ENCODE data around the gene NUP93. TPM values are rescaled to one million over a fixed set of nuclear protein-coding genes. Genes with fewer than 3 reads are reported as not detected.

NUP93 gene
- total and polyA plus RNA-seq, 2 experiments from 2014 or later = 139 to 187 TPM

DNA sequence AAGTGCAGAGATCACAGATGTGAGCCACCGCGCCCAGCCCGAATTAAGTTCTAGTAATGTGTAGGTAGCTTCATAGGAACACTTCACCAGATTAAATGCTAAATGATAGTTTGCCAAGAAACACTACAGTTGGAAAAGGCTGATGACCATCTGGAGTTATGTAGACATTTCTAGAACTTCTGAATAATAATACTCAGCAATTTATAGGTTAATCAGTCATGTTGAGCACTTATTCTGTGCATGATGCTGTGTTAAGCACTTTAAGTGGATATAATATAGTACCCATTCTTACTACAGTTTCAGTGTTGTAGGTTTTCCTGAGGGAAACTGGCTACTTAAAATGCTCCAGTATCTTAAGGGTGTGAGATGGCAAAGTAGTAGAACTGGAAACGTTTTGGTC, 45.2 kb downstream of the NUP93 start:
- DNase-seq (ENCODE audit: low spot score) (no peak), ATAC-seq (no peak)
- Mint-ChIP-seq H3K36me3 (ENCODE audit: low read depth) (no peaks in the 10 kb centered on the region), H3K4me1 (peaks cover 56% of the 10 kb centered on the region), H3K27ac (no peak overlapping the region; the same call in 1 of the 2 replicates), H3K27me3 (ENCODE audit: insufficient read depth, low read depth, poor library complexity) (peaks cover 2% of the 10 kb centered on the region), H3K9me3 (no peaks in the 10 kb centered on the region), H3K4me3 (no peak overlapping the region)
- Histone ChIP-seq H3K27me3 (ENCODE audit: insufficient read depth) (no peaks in the 10 kb centered on the region), H3K4me2 (0 out of 2 replicates have a peak overlapping the region, but pooled peaks have one; percentile 2), H3K36me3 (ENCODE audit: insufficient read depth) (no peaks in the 10 kb centered on the region), H3K4me1 (ENCODE audit: insufficient read depth) (peaks cover 22% of the 10 kb centered on the region), H3K9me2 (ENCODE audit: insufficient read depth) (no peaks in the 10 kb centered on the region), H3K79me2 (replicated peaks; ENCODE audit: insufficient read depth) (peaks cover 83% of the 10 kb centered on the region), H4K20me1 (replicated peaks; ENCODE audit: insufficient read depth) (peaks cover 9% of the 10 kb centered on the region; the same call in 1 of the 2 replicates), H3K27ac (ENCODE audit: low read depth) (no peak overlapping the region), H2AFZ (no peak overlapping the region), H3K4me3 (no peak overlapping the region), H3F3A (replicated peaks; ENCODE audit: low read depth) (no peaks in the 10 kb centered on the region)
- no peak for TF ChIP-seq JUNB (IDR thresholded peaks at IDR 0.05; ENCODE audit: unreplicated experiment)
- no peak for TF ChIP-seq EZH2 (IDR thresholded peaks at IDR 0.05; ENCODE audit: low read depth, unreplicated experiment)
- TF ChIP-seq, protein P1, sequence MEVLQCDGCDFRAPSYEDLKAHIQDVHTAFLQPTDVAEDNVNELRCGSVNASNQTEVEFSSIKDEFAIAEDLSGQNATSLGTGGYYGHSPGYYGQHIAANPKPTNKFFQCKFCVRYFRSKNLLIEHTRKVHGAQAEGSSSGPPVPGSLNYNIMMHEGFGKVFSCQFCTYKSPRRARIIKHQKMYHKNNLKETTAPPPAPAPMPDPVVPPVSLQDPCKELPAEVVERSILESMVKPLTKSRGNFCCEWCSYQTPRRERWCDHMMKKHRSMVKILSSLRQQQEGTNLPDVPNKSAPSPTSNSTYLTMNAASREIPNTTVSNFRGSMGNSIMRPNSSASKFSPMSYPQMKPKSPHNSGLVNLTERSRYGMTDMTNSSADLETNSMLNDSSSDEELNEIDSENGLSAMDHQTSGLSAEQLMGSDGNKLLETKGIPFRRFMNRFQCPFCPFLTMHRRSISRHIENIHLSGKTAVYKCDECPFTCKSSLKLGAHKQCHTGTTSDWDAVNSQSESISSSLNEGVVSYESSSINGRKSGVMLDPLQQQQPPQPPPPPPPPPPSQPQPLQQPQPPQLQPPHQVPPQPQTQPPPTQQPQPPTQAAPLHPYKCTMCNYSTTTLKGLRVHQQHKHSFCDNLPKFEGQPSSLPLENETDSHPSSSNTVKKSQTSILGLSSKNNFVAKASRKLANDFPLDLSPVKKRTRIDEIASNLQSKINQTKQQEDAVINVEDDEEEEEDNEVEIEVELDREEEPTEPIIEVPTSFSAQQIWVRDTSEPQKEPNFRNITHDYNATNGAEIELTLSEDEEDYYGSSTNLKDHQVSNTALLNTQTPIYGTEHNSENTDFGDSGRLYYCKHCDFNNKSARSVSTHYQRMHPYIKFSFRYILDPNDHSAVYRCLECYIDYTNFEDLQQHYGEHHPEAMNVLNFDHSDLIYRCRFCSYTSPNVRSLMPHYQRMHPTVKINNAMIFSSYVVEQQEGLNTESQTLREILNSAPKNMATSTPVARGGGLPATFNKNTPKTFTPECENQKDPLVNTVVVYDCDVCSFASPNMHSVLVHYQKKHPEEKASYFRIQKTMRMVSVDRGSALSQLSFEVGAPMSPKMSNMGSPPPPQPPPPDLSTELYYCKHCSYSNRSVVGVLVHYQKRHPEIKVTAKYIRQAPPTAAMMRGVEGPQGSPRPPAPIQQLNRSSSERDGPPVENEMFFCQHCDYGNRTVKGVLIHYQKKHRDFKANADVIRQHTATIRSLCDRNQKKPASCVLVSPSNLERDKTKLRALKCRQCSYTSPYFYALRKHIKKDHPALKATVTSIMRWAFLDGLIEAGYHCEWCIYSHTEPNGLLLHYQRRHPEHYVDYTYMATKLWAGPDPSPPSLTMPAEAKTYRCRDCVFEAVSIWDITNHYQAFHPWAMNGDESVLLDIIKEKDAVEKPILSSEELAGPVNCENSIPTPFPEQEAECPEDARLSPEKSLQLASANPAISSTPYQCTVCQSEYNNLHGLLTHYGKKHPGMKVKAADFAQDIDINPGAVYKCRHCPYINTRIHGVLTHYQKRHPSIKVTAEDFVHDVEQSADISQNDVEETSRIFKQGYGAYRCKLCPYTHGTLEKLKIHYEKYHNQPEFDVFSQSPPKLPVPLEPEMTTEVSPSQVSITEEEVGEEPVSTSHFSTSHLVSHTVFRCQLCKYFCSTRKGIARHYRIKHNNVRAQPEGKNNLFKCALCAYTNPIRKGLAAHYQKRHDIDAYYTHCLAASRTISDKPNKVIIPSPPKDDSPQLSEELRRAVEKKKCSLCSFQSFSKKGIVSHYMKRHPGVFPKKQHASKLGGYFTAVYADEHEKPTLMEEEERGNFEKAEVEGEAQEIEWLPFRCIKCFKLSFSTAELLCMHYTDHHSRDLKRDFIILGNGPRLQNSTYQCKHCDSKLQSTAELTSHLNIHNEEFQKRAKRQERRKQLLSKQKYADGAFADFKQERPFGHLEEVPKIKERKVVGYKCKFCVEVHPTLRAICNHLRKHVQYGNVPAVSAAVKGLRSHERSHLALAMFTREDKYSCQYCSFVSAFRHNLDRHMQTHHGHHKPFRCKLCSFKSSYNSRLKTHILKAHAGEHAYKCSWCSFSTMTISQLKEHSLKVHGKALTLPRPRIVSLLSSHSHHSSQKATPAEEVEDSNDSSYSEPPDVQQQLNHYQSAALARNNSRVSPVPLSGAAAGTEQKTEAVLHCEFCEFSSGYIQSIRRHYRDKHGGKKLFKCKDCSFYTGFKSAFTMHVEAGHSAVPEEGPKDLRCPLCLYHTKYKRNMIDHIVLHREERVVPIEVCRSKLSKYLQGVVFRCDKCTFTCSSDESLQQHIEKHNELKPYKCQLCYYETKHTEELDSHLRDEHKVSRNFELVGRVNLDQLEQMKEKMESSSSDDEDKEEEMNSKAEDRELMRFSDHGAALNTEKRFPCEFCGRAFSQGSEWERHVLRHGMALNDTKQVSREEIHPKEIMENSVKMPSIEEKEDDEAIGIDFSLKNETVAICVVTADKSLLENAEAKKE (CRISPR knock-in tag; IDR thresholded peaks at IDR 0.05) = no peak
- TF ChIP-seq, protein P2, sequence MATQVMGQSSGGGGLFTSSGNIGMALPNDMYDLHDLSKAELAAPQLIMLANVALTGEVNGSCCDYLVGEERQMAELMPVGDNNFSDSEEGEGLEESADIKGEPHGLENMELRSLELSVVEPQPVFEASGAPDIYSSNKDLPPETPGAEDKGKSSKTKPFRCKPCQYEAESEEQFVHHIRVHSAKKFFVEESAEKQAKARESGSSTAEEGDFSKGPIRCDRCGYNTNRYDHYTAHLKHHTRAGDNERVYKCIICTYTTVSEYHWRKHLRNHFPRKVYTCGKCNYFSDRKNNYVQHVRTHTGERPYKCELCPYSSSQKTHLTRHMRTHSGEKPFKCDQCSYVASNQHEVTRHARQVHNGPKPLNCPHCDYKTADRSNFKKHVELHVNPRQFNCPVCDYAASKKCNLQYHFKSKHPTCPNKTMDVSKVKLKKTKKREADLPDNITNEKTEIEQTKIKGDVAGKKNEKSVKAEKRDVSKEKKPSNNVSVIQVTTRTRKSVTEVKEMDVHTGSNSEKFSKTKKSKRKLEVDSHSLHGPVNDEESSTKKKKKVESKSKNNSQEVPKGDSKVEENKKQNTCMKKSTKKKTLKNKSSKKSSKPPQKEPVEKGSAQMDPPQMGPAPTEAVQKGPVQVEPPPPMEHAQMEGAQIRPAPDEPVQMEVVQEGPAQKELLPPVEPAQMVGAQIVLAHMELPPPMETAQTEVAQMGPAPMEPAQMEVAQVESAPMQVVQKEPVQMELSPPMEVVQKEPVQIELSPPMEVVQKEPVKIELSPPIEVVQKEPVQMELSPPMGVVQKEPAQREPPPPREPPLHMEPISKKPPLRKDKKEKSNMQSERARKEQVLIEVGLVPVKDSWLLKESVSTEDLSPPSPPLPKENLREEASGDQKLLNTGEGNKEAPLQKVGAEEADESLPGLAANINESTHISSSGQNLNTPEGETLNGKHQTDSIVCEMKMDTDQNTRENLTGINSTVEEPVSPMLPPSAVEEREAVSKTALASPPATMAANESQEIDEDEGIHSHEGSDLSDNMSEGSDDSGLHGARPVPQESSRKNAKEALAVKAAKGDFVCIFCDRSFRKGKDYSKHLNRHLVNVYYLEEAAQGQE (IDR thresholded peaks at IDR 0.05; ENCODE audit: unreplicated experiment) = no peak
- no peak for TF ChIP-seq ZNF114 (CRISPR knock-in tag; IDR thresholded peaks at IDR 0.05)
- TF ChIP-seq EZH2phosphoT487 (IDR thresholded peaks at IDR 0.05; ENCODE audit: unreplicated experiment) = no peak
- TF ChIP-seq, protein P3, sequence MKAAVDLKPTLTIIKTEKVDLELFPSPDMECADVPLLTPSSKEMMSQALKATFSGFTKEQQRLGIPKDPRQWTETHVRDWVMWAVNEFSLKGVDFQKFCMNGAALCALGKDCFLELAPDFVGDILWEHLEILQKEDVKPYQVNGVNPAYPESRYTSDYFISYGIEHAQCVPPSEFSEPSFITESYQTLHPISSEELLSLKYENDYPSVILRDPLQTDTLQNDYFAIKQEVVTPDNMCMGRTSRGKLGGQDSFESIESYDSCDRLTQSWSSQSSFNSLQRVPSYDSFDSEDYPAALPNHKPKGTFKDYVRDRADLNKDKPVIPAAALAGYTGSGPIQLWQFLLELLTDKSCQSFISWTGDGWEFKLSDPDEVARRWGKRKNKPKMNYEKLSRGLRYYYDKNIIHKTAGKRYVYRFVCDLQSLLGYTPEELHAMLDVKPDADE (IDR thresholded peaks at IDR 0.05) = no peak
- TF ChIP-seq CREB1 (CRISPR knock-in tag; IDR thresholded peaks at IDR 0.05; ENCODE audit: low read depth) = no peak
- no peak for TF ChIP-seq POLR2AphosphoS5 (IDR thresholded peaks at IDR 0.05; ENCODE audit: low read depth)
- TF ChIP-seq, protein P4, sequence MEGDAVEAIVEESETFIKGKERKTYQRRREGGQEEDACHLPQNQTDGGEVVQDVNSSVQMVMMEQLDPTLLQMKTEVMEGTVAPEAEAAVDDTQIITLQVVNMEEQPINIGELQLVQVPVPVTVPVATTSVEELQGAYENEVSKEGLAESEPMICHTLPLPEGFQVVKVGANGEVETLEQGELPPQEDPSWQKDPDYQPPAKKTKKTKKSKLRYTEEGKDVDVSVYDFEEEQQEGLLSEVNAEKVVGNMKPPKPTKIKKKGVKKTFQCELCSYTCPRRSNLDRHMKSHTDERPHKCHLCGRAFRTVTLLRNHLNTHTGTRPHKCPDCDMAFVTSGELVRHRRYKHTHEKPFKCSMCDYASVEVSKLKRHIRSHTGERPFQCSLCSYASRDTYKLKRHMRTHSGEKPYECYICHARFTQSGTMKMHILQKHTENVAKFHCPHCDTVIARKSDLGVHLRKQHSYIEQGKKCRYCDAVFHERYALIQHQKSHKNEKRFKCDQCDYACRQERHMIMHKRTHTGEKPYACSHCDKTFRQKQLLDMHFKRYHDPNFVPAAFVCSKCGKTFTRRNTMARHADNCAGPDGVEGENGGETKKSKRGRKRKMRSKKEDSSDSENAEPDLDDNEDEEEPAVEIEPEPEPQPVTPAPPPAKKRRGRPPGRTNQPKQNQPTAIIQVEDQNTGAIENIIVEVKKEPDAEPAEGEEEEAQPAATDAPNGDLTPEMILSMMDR (conservative IDR thresholded peaks at IDR 0.05; ENCODE audit: low read depth in 2 of 2) = no peak
- TF ChIP-seq NANOG (IDR thresholded peaks at IDR 0.05; ENCODE audit: borderline replicate concordance) = no peak
- no peak for TF ChIP-seq ZNF331 (CRISPR knock-in tag; IDR thresholded peaks at IDR 0.05; ENCODE audit: low read depth)

Measured in GM23338 (cell line).